BLaER1 treated with 17β-estradiol and CSF1 and Interleukin-3, amounts not matched to agents 10 nM and 100 nM (cell line): ENCODE data around the gene SYT7.
A peak's percentile ranks its signal among the peaks of the same experiment; 100 is the strongest.

Source experiments
- H3K27ac ChIP-seq, 11 experiments: shearing (Covaris generic); formaldehyde crosslinking; 2 replicates each; pipeline ENCODE4 v1.8.1; 2022
- H3K27me3 ChIP-seq, 11 experiments: shearing (Covaris generic); formaldehyde crosslinking; 2 replicates each; pipeline ENCODE4 v1.8.1; 2022
- H3K36me3 ChIP-seq, 11 experiments: shearing (Covaris generic); formaldehyde crosslinking; 2 replicates each; pipeline ENCODE4 v1.8.1; 2022
- H3K4me1 ChIP-seq, 10 experiments: shearing (Covaris generic); formaldehyde crosslinking; 2 replicates each; pipeline ENCODE4 v1.8.1; 2022
- H3K4me2 ChIP-seq, 11 experiments: shearing (Covaris generic); formaldehyde crosslinking; 2 replicates each; pipeline ENCODE4 v1.8.1; 2022
- H3K4me3 ChIP-seq, 10 experiments: shearing (Covaris generic); formaldehyde crosslinking; 2 replicates each; pipeline ENCODE4 v1.8.1; 2022
- H3K9ac ChIP-seq, 11 experiments: shearing (Covaris generic); formaldehyde crosslinking; 2 replicates each; pipeline ENCODE4 v1.8.1; 2022
- H3K9me3 ChIP-seq, 11 experiments: shearing (Covaris generic); formaldehyde crosslinking; replicated peaks in 1 of 11; 2 replicates each; pipeline ENCODE4 v1.8.1; 2022
- H4K20me1 ChIP-seq, 11 experiments: shearing (Covaris generic); formaldehyde crosslinking; 2 replicates each; pipeline ENCODE4 v1.8.1; 2022
- Cebpa-rat ChIP-seq, 11 experiments: shearing (Covaris generic); IDR thresholded peaks; 2 replicates each; pipeline ENCODE4 v1.8.1; 2022

SYT7 gene

GRCh38 chr11:61489833-61490721 is 90.8 kb downstream of the SYT7 start:
- peak overlapping the region; percentile 44 to 66 (median 58); a peak in 19 of 22 replicates for H3K4me2 ChIP-seq
- peak overlapping the region in 4 of 11 experiments; percentile 2 to 41 (median 24); a peak in 5 of 22 replicates for H3K9ac ChIP-seq
- H3K27ac ChIP-seq, result peak overlapping the region in 4 of 11 experiments; percentile 3 to 40 (median 26); a peak in 3 of 22 replicates
- H3K9me3 ChIP-seq, result no peaks in the 10 kb centered on the region
- H4K20me1 ChIP-seq, result peaks cover 0 to 17% (median 0%) of the 10 kb centered on the region in 11 experiments; a peak in 5 of 22 replicates
- no peak overlapping the region for H3K4me3 ChIP-seq
- H3K36me3 ChIP-seq, result no peaks in the 10 kb centered on the region
- H3K27me3 ChIP-seq, result no peaks in the 10 kb centered on the region
- peaks cover 25 to 62% (median 46%) of the 10 kb centered on the region in 10 experiments for H3K4me1 ChIP-seq
- no peak for TF ChIP-seq Cebpa-rat (IDR thresholded peaks at IDR 0.05)

- no peak overlapping the region for H3K4me3 ChIP-seq
- no peaks in the 10 kb centered on the region for H3K36me3 ChIP-seq
- TF ChIP-seq Cebpa-rat (IDR thresholded peaks at IDR 0.05), result no peak
- H3K4me1 ChIP-seq, result peaks cover 25 to 69% (median 51%) of the 10 kb centered on the region in 10 experiments
- peaks cover 0 to 27% (median 0%) of the 10 kb centered on the region in 11 experiments; a peak in 7 of 22 replicates for H4K20me1 ChIP-seq
- H3K27ac ChIP-seq, result no peak overlapping the region; a peak in 1 of 22 replicates
- no peaks in the 10 kb centered on the region for H3K9me3 ChIP-seq
- no peak overlapping the region; a peak in 1 of 22 replicates for H3K9ac ChIP-seq
- no peaks in the 10 kb centered on the region for H3K27me3 ChIP-seq
- H3K4me2 ChIP-seq, result peak overlapping the region; percentile 44 to 66 (median 58)
Measured at GRCh38 chr11:61488651-61489291, 92.1 kb downstream of the SYT7 start.

DNA sequence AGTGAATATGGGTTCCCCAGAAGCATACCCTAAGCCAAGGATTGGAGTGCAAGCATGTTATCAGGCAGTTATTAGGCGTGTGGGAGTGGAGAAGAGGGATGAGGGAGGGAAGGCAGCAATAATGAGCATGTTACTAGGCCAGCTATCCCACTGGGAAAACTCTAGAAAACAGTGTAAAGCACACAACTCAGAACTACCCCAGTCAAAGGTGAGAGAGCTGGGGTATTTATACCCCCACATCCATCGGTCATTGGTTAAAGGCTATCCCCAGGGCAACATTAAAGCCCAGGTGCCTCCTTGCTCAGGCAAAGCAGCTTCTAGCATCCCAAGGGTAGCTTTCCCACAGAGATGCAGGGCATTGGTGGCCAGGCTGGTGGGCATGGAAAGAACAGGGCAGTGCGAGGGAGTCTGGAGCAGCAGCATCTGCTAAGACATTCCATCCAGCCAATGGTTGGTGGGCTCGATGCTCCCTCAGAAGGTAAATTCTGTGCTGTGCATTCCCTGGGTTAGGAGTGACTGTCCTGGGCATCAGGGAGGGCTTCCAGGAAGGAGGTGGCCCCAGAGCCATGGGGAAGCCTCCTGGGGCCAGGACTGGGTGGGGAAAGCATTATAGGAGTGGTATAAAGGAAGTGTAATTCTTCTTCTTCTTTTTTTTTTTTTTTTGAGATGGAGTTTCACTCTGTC is 93.4 kb downstream of the SYT7 start:
- Histone ChIP-seq H3K36me3 (no peaks in the 10 kb centered on the region), H3K9me3 (no peaks in the 10 kb centered on the region), H4K20me1 (peaks cover 0 to 31% (median 0%) of the 10 kb centered on the region in 11 experiments; a peak in 9 of 22 replicates), H3K4me2 (peak overlapping the region in 4 of 11 experiments; percentile 1 to 35 (median 24); a peak in 4 of 22 replicates), H3K9ac (no peak overlapping the region), H3K4me1 (peaks cover 25 to 69% (median 52%) of the 10 kb centered on the region in 10 experiments), H3K27me3 (no peaks in the 10 kb centered on the region), H3K27ac (no peak overlapping the region), H3K4me3 (no peak overlapping the region)
- no peak for TF ChIP-seq Cebpa-rat (IDR thresholded peaks at IDR 0.05)

DNA sequence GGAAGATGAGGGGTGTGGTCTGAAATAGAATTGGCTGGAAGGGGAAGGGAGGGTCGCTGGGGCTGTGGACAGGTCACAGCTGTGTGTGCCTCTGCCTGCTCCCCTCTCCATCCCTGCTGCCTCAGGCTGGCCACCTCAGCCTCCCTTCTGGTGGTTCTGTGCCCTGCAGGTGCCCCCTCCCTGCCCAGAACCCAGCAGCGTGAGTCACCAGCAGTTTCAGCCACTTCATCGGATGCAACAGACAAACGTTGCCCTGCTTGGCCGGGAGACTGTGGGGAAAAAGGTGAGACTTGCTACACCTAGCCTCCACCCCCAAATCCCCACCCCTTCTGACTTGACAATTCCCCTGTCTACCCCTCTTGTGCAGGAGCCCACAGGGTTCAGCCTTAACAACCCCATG is 94.1 kb downstream of the SYT7 start:
- no peak for TF ChIP-seq Cebpa-rat (IDR thresholded peaks at IDR 0.05)
- Histone ChIP-seq H4K20me1 (peaks cover 0 to 38% (median 6%) of the 10 kb centered on the region in 11 experiments; a peak in 12 of 22 replicates), H3K9ac (no peak overlapping the region), H3K27me3 (no peaks in the 10 kb centered on the region), H3K36me3 (no peaks in the 10 kb centered on the region), H3K27ac (no peak overlapping the region), H3K4me2 (no peak overlapping the region), H3K9me3 (no peaks in the 10 kb centered on the region), H3K4me3 (no peak overlapping the region), H3K4me1 (peaks cover 30 to 75% (median 59%) of the 10 kb centered on the region in 10 experiments)

DNA sequence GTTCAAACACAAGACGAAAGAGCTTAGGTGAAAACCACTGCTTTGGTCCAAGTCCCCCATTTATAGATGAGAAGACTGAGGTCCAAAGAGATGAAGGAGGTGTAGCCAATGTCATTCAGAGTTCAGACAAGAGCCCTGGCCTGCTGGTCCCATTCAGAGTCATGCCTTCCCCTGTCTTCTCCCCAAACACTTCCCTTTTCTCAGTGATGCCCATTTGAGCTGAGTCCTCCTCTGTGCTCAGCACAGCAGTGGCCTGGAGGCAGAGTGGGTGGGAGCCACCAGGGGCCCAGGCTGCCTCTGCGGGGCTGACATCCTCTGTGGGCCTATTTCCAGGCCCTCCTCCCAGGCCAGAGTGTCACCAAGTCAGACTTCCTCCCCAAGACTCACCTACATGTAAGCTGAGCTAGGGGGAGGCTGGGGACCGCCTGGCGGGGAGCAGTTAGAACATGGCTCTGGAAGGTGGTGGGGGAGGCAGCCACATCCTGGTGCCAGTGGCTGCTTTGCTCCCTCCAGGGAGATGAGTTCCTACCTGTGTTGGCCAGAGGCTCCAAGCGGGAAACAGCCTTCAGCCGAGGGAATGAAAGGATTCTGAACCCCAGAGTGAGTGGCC is 94.8 kb downstream of the SYT7 start:
- no peak overlapping the region for H3K27ac ChIP-seq
- H4K20me1 ChIP-seq, result peaks cover 0 to 44% (median 13%) of the 10 kb centered on the region in 11 experiments; a peak in 14 of 22 replicates
- no peaks in the 10 kb centered on the region for H3K9me3 ChIP-seq
- no peak for TF ChIP-seq Cebpa-rat (IDR thresholded peaks at IDR 0.05)
- peak overlapping the region in 4 of 11 experiments; percentile 4 to 30 (median 16); a peak in 4 of 22 replicates for H3K4me2 ChIP-seq
- H3K27me3 ChIP-seq, result no peaks in the 10 kb centered on the region
- no peaks in the 10 kb centered on the region for H3K36me3 ChIP-seq
- H3K4me1 ChIP-seq, result peaks cover 34 to 75% (median 60%) of the 10 kb centered on the region in 10 experiments
- H3K9ac ChIP-seq, result no peak overlapping the region
- H3K4me3 ChIP-seq, result no peak overlapping the region

DNA sequence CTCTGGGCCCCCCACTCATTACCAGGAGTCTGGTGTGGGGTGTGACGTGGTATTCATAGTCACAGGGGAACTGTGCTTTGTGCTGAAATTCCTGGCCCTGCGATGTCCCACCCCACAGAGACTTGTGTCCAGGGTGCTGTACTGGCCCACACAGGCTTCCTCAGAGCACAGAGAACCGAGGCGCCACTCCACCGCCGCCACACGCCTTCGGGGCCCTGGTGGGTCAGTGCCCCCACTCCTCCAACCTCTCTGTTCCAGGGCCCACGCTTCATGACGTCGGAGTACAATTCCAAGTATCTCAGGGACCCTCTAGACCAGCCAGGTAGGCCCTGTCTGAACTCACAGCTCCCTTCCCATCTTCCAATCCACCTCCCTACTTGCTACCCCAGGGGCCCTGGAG is 95.8 kb downstream of the SYT7 start:
- Histone ChIP-seq H3K4me2 (0 out of 22 replicates have a peak overlapping the region, but pooled peaks of 1 of the 11 experiments have one; percentile 9), H3K27ac (no peak overlapping the region), H3K27me3 (no peaks in the 10 kb centered on the region), H3K4me3 (no peak overlapping the region), H4K20me1 (peaks cover 0 to 49% (median 21%) of the 10 kb centered on the region in 11 experiments; a peak in 14 of 22 replicates), H3K4me1 (peaks cover 34 to 70% (median 54%) of the 10 kb centered on the region in 10 experiments), H3K9me3 (no peaks in the 10 kb centered on the region), H3K9ac (no peak overlapping the region), H3K36me3 (no peaks in the 10 kb centered on the region)
- no peak for TF ChIP-seq Cebpa-rat (IDR thresholded peaks at IDR 0.05)

GRCh38 chr11:61484541-61484940 is 96.3 kb downstream of the SYT7 start:
- Histone ChIP-seq H3K27me3 (no peaks in the 10 kb centered on the region), H3K4me2 (0 out of 22 replicates have a peak overlapping the region, but pooled peaks of 1 of the 11 experiments have one; percentile 9), H3K36me3 (no peaks in the 10 kb centered on the region), H4K20me1 (peaks cover 0 to 49% (median 21%) of the 10 kb centered on the region in 11 experiments; a peak in 14 of 22 replicates), H3K4me3 (no peak overlapping the region), H3K9me3 (no peaks in the 10 kb centered on the region), H3K4me1 (peaks cover 31 to 65% (median 48%) of the 10 kb centered on the region in 10 experiments), H3K27ac (no peak overlapping the region), H3K9ac (no peak overlapping the region)
- TF ChIP-seq Cebpa-rat (IDR thresholded peaks at IDR 0.05), result no peak

DNA sequence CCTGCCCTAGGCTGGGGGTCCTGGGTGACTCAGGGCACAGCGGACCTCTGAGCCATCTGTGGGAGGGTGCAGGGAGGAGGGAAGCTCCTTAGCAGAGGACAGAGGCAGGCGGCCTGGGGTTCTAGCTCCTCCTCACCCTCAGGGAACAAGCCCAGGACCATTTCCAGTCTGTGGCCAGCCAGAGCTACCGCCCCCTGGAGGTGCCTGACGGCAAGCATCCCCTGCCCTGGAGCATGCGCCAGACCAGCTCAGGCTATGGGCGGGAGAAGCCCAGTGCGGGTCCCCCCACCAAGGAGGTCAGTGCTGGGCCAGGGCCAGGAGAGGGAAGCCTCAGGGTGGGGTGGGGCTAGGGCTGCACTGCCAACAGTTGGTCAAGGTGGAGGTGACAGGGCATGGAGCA is 98.4 kb downstream of the SYT7 start:
- no peaks in the 10 kb centered on the region for H3K27me3 ChIP-seq
- peaks cover 19 to 51% (median 34%) of the 10 kb centered on the region in 10 experiments; a peak in 19 of 20 replicates for H3K4me1 ChIP-seq
- H3K4me2 ChIP-seq, result peak overlapping the region in 9 of 11 experiments; percentile 68 to 95 (median 80); a peak in 18 of 22 replicates
- H3K4me3 ChIP-seq, result no peak overlapping the region
- no peak for TF ChIP-seq Cebpa-rat (IDR thresholded peaks at IDR 0.05)
- no peak overlapping the region; a peak in 1 of 22 replicates for H3K27ac ChIP-seq
- H4K20me1 ChIP-seq, result peaks cover 5 to 64% (median 28%) of the 10 kb centered on the region in 11 experiments; a peak in 17 of 22 replicates
- H3K9me3 ChIP-seq, result no peaks in the 10 kb centered on the region
- H3K36me3 ChIP-seq, result no peaks in the 10 kb centered on the region
- H3K9ac ChIP-seq, result peak overlapping the region in 1 of 11 experiments; percentile 38; a peak in 1 of 22 replicates
